ENCODE data around the gene PLXDC2.
"Not testable (repeated sequence)": the region's sequence is repeated elsewhere in the genome, so short reads cannot be mapped to it uniquely, and the experiment has no call there.

Gene PLXDC2

DNA sequence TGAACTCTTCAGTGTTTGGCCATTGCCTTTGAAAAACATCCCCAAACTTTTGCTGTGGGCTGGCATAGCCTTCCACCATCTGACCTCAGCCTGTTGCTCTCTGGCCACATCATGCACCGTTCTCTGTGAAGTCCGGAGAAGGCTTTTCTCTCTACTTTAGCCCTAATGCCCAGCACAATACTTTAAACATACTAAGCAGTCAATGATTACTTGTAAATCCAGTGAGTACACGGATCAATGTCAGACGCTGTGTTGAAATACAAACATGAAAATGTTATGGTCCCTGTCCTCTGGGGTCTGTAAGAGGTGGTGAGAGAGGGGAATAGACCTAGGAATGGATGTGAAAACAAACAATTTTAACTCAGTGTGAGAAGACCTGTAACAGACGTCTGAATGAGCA lies 297.9 kb downstream of the PLXDC2 start:
- no peak for DNase-seq (ENCODE audit: low read depth in 2 of 2)

DNA sequence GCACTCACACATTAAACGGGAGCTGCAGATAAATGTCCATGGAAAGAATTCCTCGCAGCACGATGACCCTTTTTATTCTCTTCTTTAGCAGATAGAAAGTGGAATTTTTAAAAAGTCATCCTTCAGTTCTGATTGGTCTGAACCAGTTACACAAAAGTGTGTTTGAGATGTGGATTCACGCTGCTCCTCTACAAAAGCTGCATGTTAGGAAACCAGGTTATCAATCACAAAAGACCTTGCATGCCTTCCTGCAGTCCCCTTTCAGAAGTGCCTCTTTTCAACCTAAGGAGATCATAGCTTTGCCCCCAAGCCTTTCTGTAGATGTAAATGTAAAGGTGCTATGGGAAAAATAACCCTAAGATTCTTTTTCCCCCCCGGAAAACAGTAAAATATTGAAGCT lies 299.7 kb downstream of the PLXDC2 start:
- DNase-seq (ENCODE audit: low read depth in 2 of 2): no peak

DNA sequence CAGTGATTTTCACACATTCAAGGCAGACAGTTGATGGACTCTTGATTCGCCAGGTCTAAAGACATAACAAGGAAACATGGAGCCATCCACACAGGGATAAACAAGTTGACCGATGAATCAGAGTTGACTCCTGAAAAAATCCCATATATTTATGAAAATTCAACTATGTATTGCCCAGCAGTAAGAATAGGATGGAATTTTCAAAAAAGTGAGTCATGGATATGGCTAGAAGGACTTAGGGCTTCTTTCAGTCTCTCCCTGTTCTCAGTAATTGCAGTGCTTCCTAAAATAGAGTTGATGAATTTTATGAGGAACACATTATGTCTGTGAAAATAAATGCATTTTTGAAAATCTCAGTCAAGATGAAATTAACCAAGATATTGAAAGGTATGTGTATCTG lies 301.2 kb downstream of the PLXDC2 start:
- DNase-seq (ENCODE audit: low read depth in 2 of 2): no peak

DNA sequence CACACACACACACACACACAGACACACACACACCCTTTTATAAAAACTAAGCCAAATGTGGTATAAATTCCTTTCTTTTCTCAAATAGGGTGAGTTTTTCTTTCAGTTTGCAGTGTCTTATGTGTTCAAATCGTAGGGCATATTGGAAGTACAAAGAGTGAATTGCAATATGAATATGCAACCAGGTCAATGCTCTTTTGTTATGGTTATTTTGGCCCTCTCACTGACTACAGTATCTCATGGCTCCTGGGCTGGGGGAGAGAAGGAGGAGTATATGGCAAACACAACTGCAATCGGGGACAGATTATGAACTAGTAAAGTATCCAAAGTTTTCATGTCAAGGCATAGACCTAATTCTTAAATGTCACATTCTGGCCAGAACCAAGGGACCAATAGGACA lies 301.9 kb downstream of the PLXDC2 start:
- DNase-seq (ENCODE audit: low read depth in 2 of 2): no peak

DNA sequence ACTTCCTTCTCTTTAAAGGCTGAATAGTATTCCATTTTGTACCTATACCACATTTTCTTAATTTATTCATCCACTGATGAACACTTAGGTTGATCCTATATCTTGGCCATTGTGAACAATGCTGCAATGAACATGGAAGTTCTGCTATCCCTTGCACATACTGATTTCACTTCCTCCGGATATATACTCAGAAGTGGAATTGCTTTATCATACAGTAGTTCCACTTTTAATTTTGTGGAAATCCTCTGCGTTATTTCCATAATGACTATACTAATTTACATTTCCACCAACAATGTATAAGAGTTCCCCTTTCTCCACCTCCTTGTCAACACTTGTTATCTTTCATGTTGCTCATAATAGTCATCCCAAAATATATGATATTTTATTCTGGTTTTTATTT lies 312.6 kb downstream of the PLXDC2 start:
- DNase-seq (ENCODE audit: low read depth in 2 of 2): no peak

DNA sequence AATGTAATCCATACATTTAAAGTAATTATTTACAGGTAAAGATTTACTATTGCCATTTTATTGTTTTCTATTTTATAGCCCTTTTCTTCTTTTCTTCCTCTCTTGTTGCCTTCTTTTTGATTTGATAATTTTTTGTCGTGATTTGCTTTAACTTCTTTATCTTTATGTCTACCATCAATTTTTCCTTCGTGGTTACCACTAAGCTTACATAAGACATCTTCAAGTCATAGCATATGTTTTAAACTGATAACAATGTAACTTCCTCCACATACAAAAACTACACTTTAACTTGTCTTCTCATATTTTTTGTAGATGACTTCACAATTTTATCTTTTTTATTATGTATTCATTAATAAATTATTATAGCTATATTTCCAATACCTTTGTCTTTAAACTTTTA lies 316.6 kb downstream of the PLXDC2 start:
- DNase-seq (ENCODE audit: low read depth in 2 of 2): no peak

DNA sequence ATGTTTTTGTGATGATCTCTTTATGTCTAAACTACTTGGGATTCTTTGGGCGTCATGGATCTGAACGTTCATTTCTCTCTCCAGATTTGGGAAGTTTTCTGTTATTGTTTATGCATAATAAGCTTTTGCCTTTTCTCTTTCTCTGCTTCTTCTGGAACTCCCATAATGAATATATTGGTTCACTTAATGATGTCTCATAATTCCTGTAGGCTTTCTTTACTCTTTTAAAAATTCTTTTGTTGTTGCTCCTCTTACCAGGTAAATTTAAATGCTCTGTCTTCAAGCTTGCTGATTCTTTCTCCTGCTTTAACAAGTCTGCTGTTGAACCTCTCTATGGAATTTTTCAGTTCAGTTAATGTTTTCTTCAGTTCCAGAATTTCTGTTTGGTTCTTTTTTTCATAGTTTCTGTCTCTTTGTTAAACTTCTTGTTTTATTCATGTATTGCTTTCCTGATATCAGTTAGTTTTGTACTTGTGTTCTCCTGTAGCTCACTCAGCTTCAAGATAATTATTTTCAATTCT lies 317.5 kb downstream of the PLXDC2 start:
- no peak for DNase-seq (ENCODE audit: low read depth in 2 of 2)

DNA sequence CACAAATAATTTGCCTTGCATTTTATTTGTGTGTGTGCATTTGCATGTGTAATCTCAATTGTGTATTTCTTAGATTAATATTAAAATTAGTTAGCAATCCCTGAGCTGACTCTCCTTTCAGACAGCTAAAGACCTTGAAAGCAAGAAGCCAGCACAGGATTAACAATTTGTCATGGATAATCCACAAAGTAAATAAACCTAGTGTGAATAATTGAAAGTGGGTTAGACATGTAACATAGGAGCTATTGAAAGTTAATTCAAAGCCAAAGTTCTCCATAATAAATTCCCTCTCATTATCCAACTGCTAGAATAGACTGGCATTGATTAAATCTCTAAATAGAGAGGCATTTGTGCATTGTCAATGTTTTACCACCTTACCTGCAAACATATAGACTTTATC lies 326.1 kb downstream of the PLXDC2 start:
- no peak for DNase-seq (ENCODE audit: low read depth in 2 of 2)

DNA sequence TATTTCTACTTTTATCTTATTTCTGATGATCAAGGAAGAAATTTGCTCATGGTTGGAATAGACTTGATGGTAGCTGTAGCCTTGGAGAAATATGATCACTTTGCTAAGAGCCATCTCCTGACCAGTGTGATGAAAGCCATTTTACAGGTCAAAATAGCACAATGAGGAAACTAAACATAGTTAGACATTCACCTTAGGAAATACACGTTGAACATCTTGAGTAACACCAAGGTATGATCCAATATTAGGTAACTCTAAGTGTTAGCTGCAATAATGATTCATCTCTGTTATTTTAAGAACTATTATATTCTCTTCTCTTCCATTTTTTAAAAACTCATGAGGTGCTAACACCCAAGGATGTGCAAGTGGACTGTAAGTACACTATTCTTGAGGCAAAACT lies 328.0 kb downstream of the PLXDC2 start:
- no peak for DNase-seq (ENCODE audit: low read depth in 2 of 2)

DNA sequence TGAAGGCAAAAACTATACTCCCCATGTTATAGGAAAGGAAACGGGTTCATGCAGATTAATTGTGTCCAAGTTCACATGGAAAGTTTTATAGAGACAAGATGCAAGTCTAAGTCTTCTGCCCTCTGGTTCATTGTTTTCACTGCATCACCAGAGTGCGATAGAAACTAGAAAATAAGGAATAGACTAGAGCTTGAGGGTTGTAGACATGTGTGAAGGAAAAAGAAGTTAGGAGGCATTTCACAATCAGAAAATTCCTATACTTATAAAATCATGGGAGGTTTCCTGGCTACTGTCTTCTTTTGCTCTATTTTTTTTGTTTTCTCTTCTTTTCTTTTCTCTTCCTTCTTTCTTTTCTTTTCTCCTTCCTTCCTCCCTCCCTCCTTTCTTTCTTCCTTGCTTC lies 329.8 kb downstream of the PLXDC2 start:
- DNase-seq (ENCODE audit: low read depth in 2 of 2): no peak

DNA sequence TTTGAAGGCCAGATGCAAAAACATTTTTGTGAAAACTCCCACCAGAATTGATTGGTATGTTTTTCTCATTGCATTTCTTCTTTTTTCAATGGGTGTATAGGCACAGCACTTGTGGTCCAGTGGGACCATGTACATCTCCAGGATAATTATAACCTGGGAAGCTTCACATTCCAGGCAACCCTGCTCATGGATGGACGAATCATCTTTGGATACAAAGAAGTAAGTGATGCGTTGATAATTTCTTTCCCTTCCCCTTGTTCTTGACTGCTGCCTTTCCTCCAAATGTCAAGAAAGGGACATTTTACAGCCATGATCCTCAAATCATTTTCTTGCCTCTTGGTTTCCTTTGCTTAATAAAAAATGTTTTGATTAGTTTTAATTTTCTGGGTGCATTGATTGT lies 331.5 kb downstream of the PLXDC2 start:
- DNase-seq (ENCODE audit: low read depth in 2 of 2): no peak

DNA sequence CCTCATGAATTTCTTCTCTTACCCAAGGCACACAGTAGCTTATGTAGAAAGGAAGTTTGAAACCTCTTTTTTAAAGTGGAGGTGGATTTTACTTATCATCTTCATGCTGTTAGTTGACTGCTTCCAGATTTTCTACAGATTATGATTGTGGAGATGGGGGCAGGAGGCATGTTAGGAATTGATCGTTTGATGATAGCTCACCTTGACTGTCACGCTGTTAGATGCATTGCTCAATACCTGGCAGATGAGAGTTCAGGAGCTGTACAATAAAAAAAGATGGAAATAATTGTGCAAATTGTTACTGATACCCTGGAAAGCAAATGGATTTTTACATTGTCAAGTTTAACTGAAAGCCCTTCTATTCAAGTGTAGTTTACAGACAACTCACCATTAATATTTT lies 340.3 kb downstream of the PLXDC2 start:
- DNase-seq (ENCODE audit: low read depth in 2 of 2): no peak

DNA sequence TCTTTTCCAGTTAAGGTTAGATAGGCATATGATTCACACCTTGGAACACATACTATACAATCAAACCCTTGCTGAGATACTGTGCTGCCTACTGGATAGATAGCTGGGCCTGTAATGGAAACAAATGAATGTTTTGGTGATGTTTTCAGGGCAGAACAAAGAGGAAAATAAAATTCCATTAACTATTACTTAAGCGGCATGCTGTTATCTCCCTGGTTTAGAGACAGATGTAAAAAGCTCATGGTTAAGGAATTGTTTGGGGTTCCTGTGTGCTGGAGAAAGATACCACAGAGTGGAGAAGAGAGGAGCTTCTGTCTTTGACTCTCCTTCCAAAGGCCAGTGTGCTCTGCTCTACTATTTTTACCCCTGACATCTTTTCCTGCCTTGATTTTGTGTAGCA lies 341.1 kb downstream of the PLXDC2 start:
- DNase-seq (ENCODE audit: low read depth in 2 of 2): no peak

DNA sequence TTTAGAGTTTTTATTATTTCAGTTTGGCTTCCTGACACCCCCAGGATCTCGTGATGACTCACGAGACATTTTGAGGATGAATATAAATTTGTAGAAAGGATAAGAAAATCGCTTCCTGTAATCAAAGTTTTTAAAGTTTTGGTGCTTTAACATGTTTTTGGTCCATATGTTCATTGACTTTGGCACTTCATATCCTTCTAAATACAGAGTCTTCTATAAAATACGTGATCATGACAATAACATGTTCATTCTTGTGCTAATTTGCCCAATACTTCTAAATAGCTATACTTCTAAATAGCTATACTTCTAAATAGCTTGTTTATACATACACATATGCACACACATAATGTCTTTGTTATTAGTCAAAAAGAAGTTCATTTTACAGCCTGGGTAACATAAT lies 341.9 kb downstream of the PLXDC2 start:
- DNase-seq (ENCODE audit: low read depth in 2 of 2): no peak

DNA sequence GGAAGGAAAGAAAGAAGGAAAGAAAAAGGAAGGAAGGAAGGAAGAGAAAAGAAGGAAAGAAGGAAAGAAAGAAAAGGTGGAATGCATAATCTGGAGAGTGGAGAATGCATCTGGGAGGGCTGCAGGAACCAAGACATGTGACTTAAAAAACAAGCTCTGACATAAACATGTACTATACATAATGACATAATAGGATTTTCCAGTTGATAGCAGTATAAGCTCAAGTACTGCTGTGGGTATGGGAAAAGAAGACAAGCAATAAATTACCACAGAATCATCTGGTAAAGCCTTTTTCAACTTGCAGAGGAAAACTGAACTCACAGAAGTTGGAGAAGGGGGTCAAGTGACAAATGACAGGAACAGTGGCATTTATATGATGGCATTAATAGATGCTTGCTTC lies 345.9 kb downstream of the PLXDC2 start:
- DNase-seq (ENCODE audit: low read depth in 2 of 2): no peak

DNA sequence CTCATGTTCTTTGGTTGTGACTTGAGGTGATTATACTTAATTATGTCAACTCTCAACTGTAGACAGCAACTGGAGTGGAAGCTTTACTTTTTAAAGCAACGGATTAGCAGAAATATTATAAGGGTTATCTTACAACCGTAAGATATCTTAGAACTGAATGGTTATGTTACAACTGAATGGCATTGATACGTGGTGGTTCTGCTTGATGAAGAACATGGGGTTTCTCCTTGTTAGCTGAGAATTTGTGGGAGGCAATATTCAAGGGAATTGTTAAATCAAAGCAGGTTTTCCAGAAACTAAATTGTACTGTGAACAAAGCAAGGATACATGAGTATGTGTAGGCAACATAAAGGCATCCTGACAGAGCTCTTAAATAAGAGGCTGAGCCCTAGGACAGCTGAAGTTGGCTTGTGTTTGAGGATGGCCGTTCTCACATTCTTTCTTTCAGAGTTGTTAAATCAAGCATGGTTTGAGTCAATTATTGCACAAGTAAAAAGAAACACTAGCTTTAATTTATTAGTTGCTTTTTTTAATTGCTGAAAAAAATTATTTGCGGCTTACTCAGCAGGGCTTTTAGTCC lies 350.0 kb downstream of the PLXDC2 start:
- DNase-seq (ENCODE audit: low read depth in 2 of 2): no peak

DNA sequence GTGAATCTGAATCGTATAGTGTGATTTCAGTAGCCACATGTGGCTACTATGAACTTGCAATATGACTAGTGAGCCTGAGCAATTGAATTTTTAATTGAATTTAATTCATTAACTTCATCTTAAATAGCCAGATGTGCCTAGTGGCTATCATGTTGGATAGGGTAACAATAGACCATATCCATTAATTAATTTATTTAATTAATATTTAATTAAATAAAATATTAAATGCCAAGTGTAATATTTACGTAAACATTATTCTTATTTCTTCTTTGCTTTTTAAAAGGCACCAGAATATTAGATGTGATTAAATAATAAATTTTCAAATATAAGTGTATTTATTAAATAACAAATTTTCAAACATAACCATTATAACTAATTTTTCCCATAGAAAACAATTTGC lies 354.4 kb downstream of the PLXDC2 start:
- DNase-seq (ENCODE audit: low read depth in 2 of 2): no peak

DNA sequence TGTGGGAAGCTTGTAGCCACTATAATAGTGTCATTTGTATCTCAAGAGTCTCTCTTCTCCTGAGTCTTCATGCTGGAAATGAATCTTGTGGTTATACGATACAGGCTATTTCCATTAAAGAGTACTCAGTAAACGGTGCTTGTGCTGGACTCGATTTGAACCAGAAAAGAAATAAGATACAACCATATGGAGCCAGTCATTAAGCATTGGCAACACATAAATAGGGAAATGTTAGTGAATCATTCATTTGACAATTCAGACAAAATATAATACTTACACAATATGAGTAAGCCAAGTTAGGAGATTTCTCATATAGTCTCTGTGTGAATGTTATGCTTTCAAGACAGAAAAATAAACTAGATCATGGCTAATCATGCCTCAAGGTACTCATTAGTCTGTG lies 356.8 kb downstream of the PLXDC2 start:
- no peak for DNase-seq (ENCODE audit: low read depth in 2 of 2)

DNA sequence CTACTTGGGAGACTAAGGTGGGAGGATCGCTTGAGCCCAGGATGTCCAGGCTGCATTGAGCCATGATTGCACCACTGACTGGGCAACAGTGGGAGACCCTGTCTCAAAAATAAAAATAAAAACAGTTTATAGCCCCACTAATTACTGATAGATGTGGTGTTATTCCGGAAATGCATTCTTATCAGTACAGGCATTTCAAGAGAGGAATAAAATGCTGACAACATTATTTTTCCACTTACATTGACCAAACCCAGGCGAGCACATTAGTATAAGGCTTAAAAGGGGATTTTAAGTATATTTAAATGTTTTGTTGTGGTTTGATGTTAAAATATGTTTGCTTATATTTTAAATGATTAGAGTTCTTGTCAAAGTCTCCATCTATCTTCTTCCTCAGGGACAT lies 359.5 kb downstream of the PLXDC2 start:
- DNase-seq (ENCODE audit: low read depth in 2 of 2): no peak

DNA sequence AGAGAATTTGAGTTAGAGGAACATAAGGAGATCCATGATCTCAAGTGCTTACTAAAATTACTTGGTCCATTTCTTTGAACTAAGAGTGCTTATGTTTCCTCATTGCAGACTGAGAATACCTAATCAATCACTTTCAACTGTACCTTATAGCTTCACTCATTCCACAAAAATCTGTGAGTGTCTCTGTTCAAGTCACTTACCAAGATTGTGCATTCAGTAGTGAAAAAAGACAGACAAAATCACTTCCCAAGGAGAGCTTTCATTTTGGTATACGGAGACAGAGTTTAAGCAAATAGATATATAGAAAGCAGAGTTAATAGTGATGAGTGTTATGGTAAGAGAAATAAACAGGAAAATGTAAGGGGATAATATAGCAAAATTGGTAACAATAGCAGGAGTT lies 364.5 kb downstream of the PLXDC2 start:
- no peak for DNase-seq (ENCODE audit: low read depth in 2 of 2)

DNA sequence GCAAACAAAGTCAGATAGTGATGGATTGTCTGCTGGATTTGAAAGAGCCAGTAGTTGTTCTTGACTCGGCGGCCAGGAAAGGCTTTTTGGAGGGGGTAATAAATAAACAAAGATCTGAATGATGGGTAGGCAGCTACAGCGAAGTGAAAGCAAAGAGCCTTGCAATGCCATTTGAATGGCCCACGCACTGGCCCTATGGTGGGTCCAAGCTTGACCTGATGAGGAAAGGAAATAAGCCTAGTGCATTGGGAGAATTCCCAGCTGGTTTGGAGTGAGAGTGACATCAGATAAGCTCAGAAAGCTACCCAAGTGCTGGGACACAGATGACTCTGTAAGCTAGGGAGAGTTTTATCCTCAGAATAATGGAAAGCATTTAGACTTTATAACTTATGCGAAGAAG lies 365.2 kb downstream of the PLXDC2 start:
- DNase-seq (ENCODE audit: low read depth in 2 of 2): no peak

DNA sequence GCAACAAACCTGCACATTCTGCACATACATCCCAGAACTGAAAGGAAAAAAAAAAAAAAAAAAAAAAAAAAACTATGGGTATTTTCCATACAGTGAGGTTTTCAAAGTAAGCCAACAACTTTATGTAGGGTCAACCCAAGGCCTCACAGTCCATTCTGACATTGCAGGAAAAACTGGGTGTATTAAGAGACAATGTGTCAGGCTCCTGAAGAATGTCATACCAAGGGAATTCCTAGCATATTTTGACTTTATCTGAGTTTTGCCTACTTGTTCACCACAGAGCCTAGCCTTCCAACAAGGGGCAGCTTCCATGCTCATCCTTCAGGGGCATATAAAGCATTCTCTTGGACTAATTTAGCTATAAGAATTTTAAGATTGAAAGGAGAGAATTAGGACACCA lies 368.9 kb downstream of the PLXDC2 start:
- DNase-seq (ENCODE audit: low read depth in 2 of 2): no peak

DNA sequence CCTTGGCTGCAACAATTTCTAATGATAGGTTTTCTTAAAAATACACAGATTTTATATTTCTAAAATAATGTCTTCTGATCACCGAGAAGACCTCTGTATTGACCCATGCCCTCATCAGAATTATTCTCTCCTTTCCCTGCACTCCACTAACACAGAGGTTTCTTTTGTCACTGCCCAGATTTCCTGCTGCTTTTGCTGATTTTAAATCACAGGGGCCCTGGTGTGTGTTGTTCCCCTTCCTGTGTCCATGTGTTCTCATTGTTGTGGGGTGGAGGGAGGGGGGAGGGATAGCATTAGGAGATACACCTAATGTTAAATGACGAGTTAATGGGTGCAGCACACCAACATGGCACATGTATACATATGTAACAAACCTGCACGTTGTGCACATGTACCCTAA lies 375.2 kb downstream of the PLXDC2 start:
- not testable (repeated sequence) for DNase-seq (ENCODE audit: low read depth in 2 of 2)

DNA sequence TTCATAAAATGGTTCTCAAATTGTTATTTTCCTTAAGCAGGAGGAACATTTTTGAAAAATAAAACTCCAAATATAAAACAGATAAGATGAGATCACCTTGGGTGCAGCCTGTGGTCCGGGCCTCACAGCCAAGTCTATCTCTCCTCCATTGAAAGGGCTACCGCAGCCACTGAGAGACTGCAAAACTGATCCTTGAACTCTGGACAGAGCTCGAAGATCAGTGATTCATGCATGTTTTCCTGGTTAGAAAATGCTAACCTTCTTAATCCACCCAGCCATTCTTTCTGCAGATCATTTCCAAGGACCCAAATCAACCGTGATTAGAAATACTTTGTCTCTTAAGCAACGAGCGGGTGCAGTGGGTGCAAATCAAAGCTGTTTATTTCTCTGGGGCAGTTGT lies 378.8 kb downstream of the PLXDC2 start:
- no peak for DNase-seq (ENCODE audit: low read depth in 2 of 2)

DNA sequence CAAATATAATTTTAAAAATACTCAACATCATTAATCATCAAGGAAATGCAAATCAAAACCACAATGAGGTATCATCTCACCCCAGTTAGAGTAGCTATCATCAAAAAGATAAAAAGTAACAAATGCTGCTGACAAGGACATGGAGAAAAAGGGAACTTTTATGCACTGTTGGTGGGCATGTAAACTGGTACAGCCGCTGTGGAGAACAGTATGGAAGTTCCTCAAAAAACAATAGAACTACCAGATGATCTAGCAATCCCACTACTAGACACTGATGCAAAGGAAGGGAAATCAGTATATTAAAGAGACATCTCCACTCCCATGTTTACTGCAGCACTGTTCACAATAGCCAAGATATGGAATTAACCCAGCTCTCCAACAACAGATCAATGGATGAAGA lies 384.5 kb downstream of the PLXDC2 start:
- no peak for DNase-seq (ENCODE audit: low read depth in 2 of 2)
